GM04503 (cell line): ENCODE data around the gene TBC1D9.
"Not testable (repeated sequence)": the region's sequence is repeated elsewhere in the genome, so short reads cannot be mapped to it uniquely, and the experiment has no call there.

ENCODE experiments used
- DNase-seq: peaks from one replicate; pipeline ENCODE4 v3.0.0-alpha.2; 2012; ENCODE audit warnings: low read depth

Gene TBC1D9

DNA sequence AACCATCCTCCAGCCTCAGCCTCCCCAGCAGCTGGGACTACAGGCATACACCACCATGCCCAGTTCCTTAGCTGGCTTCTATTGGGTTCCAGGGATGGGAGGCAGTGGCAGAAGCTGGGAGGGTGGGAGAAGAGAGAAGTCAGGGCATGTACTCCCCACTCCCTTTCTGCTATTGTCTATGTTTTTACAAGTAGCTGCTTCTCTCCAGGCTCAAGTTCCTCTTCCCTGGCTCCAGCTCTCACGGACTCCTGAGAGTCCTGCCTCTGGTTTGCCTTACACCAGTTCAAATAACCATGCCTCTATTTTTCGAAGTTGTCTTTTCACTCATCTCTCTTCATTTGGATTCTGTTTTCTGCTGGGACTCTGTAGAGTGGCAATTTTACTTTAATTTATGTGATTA is 2.9 kb downstream of the TBC1D9 start:
- DNase-seq: no peak

DNA sequence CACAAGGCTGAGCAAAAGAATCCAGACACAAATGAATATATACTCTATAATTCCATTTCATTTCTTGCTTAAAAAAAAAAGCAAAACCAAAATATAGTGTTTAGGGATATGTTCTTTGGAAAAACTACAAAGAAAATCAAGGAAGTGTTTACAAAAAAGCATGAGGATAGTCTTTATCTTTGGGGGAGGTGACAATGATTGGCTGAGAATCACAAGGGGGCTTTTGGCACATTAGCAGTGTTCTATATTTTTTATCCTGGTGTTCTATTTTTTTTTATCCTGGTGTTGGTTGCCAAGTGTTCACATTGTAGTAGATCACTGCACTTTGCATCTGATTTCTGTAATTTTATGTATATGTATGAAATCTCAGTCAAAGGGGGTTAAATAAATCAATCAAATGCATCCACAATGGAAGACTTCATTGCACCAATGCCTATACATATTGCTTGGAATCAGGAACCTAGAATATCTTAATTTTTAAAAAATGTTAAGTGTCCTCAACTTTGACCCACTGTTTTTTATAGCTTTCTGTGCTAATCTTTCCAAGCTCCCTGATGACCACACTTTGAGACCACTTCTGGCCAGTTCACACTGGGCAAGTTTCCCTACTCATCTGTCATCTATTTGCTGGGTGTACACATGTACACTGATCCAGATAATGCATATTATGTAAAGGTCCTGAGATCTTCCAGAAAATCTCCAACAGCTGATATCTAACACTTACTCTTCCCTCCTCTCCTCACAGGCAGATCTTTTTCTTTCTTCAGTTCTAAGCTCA is 3.7 kb downstream of the TBC1D9 start:
- no peak for DNase-seq

DNA sequence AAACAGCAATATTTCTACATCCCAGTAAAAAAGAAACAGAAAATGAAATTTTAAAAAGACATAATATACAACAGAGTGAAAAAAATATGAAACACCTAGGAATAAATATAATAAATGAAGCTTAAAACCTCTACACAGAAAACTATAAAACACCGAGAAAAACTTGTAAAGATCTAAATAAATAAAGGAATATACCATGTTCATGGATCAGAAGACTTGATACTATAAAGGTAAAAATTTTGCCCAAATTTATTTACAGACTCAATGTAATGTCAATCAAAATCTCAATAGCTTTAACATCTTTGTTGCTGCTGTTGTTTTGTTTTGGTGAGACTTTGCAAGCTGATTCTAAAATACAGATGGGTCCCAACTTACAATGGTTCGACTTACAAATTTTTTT is 5.7 kb downstream of the TBC1D9 start:
- DNase-seq: no peak

DNA sequence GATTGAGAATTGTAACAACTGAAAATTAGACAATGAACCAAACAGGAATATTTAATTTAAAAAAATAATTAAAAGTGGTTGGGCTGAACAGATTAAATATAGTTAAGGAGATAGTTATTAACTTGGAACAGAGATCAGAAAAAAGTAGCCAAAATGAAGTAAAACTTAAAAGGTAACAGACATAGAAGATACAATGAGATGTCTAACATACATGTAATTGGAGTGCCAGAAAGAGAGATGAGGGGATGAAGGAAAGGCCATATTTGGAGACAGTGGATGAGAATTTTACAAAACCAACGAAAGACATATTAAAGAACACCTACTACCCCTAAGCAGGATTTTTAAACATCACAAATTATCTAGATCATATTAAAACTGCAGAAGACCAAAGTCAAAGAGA is 8.0 kb downstream of the TBC1D9 start:
- DNase-seq: no peak

DNA sequence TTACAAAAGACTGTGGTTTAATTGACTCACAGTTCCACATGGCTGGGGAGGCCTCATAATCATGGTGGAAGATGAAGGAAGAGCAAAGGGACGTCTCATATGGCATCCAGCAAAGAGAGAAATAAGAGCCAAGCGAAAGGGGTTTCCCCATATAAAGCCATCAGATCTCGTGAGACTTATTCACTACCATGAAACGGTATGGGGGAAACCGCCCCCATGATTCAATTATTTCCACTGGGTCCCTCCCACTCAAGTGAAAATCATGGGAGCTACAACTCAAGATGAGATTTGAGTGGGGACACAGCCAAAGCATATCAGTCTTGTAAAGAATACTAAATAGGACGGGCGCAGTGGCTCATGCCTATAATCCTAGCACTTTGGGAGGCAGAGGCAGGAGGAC is 9.6 kb downstream of the TBC1D9 start:
- not testable (repeated sequence) for DNase-seq

DNA sequence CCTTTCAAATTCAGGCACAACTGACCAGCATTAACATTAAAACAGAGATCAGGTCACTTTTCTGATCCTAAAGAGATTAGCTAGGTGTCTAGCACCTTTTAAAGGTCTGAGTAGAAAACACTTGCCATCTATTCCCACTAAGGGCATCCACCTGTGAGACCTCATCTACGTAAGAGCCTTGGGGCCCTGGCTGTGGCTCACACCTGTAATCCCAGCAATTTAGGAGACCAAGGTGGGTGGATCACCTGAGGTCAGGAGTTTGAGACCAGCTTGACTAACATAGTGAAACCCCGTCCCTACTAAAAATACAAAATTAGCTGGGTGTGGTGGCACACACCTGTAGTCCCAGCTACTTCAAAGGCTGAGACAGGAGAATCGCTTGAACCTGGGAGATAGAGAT is 11.8 kb downstream of the TBC1D9 start:
- no peak for DNase-seq

DNA sequence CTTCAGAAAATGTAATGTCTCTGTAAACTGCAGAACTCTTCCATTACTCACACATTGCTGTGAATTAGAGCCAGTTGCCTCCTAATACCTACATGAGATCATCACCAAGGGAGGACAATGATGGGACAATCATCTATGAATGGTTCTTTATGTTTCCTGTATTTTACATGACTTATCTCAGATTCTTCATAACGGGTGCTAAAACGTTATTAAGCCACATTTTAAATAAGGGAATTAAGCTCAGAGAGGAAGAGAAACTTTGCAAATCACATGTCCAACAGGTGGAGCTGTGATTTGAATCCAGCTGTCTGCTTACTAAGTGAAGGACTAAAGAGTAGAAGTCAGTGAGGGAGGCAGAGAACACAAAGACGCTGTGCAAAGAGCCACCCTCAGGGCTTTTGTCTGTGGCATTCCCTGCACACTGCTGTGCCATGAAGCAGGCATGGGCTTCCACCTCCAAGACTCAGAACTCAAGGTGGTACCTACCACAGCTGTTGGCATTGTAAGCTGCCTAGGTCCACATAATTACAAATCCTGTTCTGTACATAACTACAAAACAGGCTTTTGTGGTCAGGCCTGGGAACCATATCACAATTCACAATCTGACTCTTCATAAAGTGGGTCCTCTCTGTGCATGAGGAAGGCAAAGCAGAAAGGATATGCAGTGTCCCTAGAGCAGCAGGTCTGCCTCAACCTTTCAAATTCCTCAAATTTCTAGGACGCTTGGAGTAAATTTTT is 12.8 kb downstream of the TBC1D9 start:
- DNase-seq: no peak

DNA sequence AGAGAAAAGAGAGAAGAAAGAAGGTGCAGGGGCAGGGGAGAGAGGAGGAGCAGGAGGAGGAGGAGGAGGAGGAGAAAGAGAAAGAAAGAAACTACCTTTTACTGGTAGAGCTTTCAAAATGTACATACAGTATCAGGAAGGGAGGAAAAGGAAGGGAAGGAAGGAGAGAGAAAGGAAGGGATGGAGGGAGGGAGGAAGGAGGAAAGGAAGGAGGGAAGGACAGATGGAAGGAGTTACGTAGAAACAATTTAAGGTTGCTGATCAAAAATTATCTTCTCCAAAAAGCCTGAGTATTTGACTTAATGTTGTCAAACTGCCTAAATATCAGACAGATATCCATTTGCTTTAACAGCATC is 13.4 kb downstream of the TBC1D9 start:
- DNase-seq: no peak

DNA sequence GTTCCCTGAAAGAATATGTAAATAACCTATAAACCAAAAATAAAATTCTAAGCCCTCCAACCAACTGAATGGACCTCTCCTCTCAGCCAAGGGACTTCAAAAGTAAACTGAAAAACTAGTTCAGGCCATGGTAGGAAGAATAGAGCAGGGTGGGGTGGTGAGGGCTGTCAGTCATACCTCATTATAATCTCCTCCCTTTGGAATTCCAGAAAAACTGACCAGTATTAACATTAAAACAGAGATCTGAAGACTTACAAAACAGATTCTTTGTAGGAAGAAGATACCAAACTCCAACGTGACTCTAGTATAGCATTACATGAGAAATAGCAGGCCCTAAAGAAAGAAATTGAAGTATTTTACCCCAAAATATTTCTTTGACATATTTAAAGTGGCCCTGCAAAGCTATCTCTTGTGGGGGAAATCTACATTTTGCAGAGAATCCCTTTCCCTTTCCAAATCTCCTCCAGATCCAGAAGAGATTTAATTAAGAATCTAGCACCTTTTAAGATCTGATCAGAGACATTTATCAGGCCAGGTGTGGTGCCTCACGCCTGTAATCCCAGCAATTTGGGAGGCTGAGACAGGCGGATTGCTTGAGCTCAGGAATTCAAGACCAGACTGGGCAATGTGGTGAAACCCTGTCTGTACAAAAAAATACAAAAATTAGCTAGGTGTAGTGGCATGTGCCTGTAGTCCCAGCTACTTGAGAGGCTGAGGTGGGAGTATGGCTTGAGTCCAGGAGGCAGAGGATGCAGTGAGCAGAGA is 15.1 kb downstream of the TBC1D9 start:
- DNase-seq: no peak

DNA sequence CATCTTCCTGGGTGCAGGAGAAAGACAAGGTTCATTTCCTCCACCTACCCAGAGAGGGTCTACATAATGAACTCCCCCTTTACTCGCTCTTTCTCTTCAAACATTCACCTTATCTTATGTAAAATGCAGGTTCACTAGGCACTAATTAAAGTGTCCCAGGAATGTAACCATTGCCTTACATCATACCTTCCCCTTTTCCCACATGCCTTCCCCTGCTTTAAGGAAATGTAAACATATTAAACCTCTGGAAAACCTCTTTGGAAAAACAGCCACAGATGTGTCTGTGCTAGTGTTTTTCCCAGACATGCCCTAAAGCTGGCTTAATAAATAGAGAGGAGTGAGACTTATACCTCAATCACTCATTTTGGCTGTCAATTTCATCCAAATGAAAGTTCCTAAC is 15.8 kb downstream of the TBC1D9 start:
- no peak for DNase-seq

DNA sequence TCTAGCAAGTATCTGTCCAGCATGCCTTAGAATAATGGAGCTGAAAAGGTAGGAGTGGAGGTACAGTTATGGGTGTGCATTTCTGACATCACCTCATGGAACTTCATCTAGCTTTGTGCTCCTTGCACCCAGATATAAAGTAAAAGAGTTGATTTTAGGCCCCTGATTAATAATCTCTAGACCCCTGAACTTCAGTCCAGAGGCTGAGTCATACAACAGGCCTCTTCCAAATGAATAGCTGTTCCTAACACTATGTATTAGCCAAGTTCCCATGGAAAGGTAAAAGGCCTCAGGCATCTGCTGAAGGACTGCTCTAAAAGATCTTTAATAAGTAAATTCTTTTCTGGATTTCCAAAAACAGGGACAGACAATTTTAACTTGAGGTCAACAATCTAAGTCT is 16.2 kb downstream of the TBC1D9 start:
- DNase-seq: no peak

DNA sequence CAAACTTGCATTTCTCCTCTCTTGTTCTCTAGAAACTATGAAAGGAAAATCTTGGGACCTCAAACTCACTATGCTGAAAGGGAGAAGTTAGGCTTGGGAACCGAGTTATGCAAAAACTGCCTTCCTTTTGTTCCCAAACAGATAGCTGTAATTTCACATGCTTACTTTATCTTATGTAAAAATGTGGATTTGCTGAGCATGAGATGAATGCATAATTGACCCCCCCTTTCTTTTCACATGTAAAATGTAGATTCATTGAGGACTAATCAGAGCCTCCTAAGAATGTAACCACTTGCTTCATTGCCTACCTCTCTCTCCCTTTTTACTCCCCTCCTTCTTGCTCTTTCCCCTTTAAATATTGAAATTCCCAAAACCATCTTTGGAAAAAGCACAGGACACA is 18.0 kb downstream of the TBC1D9 start:
- DNase-seq: no peak

DNA sequence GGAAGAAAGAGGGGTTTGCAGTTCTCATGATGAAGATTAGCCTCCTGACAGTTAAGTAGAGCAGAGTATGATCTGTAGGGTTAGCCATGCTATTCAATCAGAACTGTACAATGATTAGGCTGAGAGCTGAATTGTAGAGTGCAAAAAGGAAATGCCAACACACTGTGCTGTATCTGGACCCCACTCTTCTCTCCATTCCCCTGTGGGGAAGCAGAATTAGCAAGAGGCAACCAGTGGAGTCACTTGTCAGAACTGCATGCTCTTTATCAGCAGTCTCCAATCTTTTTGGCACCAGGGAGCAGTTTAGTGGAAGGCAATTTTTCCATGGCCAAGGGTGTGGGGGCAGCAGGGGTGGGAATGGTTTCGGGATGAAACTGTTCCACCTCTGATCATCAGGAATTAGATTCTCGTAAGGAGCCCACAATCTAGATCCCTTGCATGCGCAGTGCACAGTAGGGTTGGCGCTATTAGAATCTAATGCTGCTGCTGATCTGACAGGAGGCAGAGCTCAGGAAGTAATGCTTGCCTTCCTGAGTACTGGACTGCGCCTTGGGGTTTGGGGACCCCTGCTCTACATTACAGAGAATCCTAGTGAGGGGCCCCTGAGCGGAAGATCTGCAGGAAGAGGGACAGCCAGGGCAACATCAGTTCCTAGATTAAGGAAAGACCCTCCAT is 19.4 kb downstream of the TBC1D9 start:
- DNase-seq: no peak

DNA sequence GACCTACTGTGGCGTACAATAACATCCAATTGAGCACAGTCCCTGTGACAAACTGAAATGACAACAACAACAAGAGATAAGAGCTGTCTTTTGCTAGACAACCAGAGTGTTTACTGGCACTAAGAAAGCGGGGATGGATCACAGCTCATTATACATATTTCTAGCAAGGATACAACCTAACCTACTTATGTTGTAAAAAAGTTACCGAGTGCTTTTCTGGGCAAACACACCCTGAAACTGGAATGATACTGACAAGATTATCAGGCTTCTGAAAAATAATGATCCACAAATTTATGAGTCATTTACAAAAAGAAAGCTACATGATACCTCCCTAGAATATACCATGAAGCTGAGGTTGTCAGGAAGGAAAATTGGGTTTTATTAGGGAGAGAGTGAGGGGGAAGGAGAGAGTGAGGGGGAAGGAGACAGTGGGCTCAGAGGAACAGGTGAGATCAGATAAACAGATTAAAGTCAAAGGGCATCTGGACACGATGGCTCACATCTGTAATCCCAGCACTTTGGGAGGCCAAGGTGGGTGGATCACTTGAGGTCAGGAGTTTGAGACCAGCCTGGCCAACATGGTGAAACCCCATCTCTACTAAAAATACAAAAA is 20.3 kb downstream of the TBC1D9 start:
- DNase-seq: no peak

DNA sequence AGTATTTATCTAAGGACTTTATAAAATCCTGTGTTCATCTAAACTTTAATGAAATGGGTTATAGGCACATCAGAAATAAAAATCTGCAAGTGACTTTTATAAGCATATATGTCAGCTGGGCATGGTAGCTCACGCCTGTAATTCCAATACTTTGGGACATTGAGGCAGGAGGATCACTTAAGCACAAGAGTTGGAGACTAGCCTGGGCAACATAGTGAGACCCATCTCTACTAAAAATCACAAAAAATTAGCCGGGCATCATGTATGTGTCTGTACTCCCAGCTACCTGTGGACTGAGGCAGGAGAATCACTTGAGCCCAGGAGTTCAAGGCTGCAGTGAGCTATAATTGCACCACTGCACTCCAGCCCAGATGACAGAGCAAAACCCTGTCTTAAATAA is 20.9 kb downstream of the TBC1D9 start:
- DNase-seq: no peak

DNA sequence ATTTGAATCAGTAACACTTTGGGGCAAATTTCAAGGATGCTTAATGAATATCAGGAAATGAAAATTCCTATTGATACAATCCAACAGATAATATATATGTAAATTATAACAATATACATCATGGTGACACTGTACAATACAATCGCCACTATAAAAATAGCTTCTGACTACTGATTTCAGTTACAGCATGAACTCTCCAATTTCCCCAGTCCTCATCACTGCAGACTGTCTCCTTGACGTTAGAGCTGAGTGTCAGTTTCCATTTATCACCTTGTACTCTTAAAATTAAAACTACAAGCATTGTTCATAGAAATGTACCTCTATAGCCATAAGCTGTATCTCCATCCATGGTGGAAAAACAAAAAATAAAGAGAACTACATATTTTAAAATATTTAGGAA is 23.4 kb downstream of the TBC1D9 start:
- DNase-seq: no peak

DNA sequence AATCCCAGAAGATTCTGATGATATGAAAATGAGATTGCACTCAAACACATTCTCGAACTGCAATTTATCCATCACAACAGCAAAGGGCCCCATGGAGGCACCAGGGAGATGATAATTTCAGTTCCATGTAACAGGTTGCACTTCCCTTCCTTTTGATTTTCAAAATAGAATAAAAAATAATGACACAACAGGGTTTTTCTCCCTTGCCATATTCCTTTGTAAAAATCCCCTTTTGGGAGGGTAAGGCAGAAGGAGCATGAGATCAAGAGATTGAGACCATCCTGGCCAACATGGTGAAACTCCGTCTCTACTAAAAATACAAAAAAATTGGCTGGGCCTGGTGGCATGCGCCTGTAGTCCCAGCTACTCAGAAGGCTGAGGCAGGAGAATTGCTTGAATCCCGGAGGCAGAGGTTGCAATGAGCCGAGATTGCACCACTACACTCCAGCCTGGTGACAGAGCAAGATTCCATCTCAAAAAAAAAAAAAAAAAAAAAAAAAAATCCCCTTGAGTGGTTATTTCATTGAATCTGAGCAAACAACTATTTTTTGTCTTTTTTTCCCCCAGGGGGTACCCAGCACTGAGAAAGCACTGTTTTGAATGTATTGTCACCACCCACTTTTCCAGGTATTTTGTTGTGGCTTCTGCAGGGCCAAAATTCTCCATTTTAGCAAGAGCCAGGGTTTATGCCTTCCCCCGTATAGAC is 26.7 kb downstream of the TBC1D9 start:
- no peak for DNase-seq

DNA sequence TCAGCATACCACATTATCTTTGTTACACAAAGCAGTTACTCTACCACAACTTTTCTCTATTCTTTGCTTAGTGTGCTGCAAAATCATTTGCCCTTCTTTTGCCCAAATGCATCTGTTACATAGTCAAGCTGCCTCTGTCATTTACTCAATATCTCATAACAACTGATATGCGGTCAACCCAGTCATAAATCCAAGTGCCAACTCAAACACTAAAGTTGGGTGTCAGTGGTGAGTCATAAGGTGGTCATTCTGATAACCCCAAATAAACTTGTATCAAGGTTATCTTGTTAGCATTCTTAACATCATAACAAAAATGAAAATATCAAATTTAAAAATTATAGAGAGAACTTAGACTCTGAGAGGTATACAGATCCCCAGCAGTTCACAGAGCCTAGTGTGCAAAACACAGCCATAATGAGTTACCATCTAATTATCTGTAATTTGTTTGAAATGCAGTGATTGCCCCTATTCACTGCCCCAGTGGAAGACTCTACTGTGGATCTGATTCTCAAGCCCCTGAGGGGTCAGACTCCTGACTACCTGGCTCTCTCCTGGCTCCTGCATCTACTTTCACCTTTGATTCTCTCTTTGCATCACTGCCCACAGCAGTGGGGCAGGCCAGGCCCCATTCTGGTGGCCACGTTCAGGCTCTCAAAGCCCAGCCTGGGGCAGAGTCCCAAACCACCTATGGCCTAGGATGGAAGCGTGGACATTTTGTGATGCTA is 29.2 kb downstream of the TBC1D9 start:
- no peak for DNase-seq

DNA sequence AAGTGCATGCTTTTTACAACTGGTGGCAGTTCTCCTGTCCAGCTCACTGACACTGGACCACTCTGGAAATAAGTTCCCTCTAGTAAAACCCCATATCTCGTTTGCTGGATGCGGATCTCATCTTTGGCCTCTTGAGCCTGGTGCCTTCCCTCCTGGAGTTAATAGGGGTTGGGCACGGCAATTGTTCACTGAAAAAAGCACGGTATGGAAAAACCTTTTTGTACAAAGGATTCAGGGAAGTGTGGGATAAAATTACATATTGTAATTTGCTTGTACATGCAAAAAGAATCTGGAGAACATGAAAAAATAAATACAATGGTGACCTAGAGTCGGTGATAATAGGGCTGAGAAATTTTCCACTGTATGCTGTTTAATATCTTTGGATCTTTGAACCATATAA is 30.6 kb downstream of the TBC1D9 start:
- DNase-seq: no peak

DNA sequence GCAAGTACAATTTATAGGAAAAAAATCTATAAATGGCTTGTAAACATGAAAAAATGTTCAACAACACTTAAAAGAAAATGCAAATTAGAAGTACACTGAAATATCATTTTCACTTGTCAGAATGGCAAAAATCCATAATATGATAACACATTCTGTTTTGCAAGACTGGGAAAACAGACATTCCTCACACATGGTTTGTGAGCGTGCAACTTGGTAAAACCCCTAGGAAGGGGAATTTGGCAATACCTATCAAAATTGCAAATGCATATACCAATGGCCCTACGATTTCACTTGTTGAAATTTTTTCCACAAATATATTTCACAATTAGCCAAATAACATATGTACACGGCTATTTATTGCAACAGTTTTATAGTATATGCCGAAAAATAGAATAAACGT is 31.4 kb downstream of the TBC1D9 start:
- no peak for DNase-seq
